Activated CD4-positive, alpha-beta T cell treated with anti-CD3 and anti-CD28 coated beads, Interleukin-10, Interleukin-2, amounts not matched to agents 100 ng/mL and 50 ng/mL, durations not matched to agents 16 hours and 8 hours (primary cell): ENCODE results near the gene POU2AF1.
A peak's percentile ranks its signal among the peaks of the same experiment; 100 is the strongest.

Experiments used
- DNase-seq: peaks from one replicate; pipeline ENCODE4 v3.0.0-alpha.2; 2020

POU2AF1 gene

GRCh38 chr11:111360150-111361043 lies 18.7 kb downstream of the POU2AF1 start:
- DNase-seq = no peak

DNA sequence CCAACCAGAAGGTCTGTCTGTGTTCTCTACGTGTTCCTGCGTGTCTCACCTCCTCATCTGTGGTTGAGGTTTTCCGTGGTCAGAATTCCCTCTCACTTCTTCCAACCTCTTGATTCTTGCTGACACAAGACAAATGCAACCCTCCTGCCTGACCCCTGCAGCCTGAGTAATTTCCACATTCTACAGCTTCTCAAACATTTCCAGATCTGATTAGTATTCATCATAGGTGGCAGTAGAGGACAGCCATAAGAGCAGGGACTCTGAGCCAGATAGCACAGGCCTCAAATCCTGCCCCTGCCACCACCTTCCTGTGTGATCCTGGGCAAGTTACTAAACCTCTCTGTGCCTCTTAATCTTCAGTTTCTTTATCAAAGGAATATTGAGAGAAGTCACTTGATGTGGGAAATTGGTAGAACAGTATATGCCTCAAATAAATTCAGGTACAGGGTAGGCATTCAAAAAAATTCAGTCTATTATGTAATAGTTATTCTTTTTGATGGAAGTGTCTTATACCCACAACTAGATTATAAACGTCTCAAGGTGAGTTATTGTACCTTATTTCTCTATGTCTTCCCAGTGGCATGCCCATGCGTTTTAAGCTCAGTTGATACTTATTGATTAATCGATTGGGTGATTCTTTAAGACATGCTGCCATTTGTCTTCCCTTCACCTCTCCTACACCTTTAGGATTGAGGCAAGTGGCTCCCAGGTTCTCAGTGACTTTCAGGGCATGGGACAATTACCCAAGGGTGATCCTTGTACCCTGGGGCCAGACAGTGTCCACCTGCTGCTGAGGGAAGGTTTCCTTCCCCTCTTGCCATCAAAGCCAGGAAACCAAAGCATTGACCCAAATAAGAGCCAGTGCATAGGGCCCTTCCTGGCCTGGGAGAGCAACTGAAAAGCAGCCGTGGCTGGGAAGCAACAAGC lies 19.6 kb downstream of the POU2AF1 start:
- DNase-seq = peak; percentile 40

DNA sequence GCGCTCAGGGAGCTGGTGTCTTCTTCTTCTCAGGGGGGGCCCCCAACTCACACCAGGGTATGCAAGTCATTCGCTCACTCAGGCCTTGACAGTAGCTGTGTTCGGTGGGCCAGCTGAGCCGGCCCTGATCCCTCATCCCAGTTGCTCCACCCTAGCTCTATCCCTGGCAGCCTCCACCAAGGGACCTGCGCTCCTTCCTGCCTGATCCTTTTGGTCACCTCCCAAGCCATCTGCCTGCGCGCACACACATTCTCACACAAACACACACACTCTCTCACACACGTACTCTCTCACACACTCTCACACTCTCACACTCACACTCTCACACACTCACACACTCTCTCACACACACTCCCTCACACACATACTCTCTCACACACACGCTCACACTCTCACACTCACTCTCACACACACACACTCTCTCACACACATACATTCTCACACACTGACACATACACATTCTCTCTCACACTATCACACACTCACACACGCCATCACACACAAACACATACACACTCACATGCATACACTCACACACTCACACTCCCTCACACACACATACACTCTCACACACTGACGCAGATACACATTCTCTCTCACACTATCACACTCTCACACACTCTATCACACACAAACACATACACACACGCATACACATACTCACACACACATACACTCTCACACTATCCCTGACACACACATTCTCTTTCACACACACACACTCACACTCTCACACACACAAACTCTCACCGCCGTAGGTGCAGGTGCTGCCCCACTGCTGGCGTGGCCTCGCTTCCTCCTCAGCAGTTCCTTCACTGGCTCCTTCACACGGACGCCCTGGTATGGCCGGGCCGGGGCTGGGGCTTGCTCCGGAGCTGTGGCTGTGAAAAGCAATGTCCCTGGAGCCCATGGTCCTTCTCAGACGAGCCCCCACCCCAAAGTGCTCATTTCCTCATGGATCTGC lies 20.8 kb downstream of the POU2AF1 start:
- DNase-seq = no peak

DNA sequence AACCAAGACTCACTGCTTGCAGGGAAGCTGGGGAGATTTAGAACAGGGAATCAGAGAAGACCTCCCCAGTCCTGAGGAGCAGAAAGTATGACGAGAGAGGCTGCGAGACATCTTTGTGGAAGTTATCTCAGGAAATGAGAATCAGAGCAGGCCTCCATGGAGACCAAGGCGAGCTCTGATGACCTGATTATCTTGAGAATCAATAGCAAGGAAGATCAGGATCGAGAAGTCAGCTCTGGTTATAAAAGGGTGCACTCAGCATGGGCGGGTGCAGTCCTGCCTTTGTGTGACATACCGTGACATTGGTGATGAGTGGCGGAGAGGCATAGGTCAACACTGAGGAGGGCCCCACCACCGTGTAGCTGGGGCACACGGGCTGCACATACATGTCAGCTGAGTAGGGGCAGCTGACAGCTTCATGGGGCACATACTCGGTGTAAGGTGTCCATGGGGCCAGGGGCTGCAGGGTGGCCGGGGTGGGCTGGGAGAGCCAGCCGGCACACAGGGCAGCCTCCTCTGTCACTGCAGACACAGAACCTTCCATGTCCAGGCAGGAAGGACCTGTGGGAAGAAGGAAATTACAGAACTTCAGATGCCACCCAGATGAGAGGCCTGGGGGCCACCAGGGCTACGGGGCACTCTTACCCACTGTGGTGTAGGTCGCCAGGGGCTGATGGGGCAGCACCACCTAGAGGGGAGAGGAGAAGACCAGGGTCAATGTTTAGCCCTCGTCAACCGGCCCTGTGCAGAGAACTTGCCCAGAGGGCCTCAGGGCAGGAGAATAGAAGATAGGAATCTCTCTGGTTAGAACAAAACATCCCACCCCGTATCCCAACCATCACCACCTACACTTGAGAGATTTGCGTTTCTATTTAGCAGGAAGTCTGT lies 21.7 kb downstream of the POU2AF1 start:
- DNase-seq = no peak

- DNase-seq = no peak
Measured at GRCh38 chr11:111356660-111357048, 22.4 kb downstream of the POU2AF1 start.

- DNase-seq = no peak
Measured at GRCh38 chr11:111355956-111356659, 23.0 kb downstream of the POU2AF1 start.

- no peak for DNase-seq
Measured at GRCh38 chr11:111355101-111355500, 24.0 kb downstream of the POU2AF1 start.

- no peak for DNase-seq
Measured at GRCh38 chr11:111354601-111354891, 24.5 kb downstream of the POU2AF1 start.

- DNase-seq = no peak
Measured at GRCh38 chr11:111353776-111354600, 25.1 kb downstream of the POU2AF1 start.

DNA sequence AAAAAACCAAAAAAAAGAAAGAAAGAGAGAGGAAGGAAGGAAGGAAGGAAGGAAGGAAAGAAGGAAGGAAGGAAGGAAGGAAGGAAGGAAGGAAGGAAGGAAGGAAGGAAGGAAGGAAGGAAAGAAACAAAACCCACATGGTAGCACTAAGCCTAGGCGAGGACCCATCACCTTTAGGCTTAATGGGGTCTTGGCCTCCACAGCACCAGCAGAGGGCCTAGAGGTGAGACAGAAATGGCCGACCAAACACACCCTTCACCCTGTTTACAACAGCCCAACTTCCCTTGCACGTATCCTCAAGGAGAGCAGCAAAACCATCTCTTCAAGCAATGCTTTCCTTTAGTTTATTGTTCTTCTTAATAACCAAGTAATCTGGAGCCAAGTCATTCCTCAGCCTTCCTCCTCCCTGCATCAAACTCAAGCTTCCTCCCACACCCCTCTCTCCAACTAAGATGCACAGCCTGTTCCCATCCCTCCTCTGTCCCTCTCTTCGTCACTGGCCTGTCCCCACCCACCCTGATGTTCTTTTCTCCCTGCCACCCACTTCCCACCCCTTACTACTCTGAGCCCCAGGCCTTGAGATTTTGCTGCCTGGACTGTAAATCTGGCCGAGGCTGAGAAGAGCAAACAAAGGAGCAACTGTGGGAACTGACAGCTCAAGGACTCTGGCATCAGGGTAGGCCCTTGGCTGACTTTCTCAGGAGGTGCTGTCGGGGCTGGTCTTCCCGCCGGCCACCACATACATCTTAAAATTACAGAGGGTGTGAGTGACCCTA lies 26.0 kb downstream of the POU2AF1 start:
- no peak for DNase-seq

- no peak for DNase-seq
Measured at GRCh38 chr11:111352231-111352746, 26.8 kb downstream of the POU2AF1 start.

GRCh38 chr11:111351374-111352055 lies 27.6 kb downstream of the POU2AF1 start:
- no peak for DNase-seq

DNA sequence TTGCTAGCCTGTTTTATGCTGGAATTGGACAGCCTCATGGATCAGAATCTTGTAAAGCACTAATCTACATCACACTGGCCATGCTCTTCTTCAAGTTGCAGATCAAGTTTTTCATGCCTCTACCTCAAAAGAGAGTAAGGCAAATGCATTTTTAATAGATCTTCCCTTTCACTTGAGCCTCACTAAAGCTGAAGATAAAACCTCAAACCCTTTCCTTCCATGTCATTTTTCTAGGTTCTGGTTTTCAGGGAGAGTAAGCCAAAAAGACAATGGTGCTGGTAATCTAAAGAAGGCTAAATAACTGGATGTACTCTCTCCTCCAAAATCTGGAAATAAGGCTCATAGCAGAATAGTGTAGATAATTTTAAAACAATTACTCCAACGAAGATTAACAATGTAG lies 28.3 kb downstream of the POU2AF1 start:
- no peak for DNase-seq

DNA sequence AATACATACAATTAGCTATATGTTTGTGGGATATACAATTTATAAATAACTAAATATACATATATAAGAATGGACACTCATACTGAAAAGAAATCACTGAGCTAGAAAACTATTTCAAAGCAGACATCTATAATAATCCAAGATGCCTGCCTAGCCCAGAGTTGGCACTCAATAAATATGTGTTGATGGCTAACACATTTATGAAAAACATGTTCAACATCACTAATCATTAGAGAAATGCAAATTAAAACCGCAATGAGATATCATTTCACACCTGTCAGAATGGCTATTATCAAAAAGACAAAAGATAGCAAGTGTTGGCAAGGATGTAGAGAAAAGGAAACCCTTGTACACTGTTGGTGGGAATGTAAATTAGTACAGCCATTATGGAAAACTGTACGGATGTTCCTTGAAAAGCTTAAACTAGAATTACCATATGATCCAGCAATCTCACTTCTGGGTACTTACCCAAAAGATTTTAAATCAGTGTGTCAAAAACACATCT lies 29.8 kb downstream of the POU2AF1 start:
- no peak for DNase-seq

GRCh38 chr11:111348147-111348546 lies 30.9 kb downstream of the POU2AF1 start:
- DNase-seq = no peak

DNA sequence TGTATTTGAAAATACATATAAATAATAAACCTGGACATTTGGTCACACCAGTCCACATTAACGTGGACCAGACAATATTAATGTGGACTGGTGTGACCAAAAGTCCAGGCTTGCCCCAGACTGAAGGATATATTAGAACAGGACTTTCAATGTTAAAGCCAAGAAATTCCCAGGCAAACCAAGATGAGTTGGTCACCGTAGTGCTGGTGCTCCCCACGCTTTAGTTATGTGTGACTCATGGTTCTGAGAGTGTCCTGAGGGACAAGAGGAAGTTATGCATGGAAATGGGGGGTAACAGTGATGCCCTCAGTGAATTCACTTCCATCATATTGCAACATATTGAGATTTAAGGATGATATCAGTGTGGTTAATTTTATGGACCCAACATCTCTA lies 31.4 kb downstream of the POU2AF1 start:
- DNase-seq = no peak

- DNase-seq = no peak
Measured at GRCh38 chr11:111347002-111347722, 31.9 kb downstream of the POU2AF1 start.

- DNase-seq = no peak
Measured at GRCh38 chr11:111344032-111344431, 35.0 kb downstream of the POU2AF1 start.
